OCI-LY1 (cell line): ENCODE measurements around the gene GRB2.

Experiments
- H2AFZ ChIP-seq: fragments of 200-600 bp; sonication (generic), shearing (Covaris generic); 2 replicates; pipeline ENCODE4 v1.6.0; 2014; ENCODE audit warnings: antibody characterized with exemption, mild to moderate bottlenecking, low read length
- H3F3A ChIP-seq: fragments of 200-600 bp; sonication (generic), shearing (Covaris generic); 2 replicates; pipeline ENCODE4 v1.6.0; 2014; ENCODE audit warnings: mild to moderate bottlenecking, antibody characterized with exemption, low read length, moderate library complexity; ENCODE audit not compliant: insufficient read depth
- H3K27ac ChIP-seq: fragments of 200-600 bp; sonication (generic); 2 replicates; pipeline ENCODE4 v1.5.1; 2014; ENCODE audit warnings: low read length, mixed run types, mild to moderate bottlenecking, low read depth; ENCODE audit not compliant: poor library complexity, severe bottlenecking
- H3K27me3 ChIP-seq: fragments of 200-600 bp; sonication (generic); 2 replicates; pipeline ENCODE4 v1.6.0; 2014; ENCODE audit warnings: antibody characterized with exemption, mild to moderate bottlenecking, low read length, moderate library complexity; ENCODE audit not compliant: insufficient read depth
- H3K36me3 ChIP-seq: fragments of 200-600 bp; sonication (generic); 2 replicates; pipeline ENCODE4 v1.6.1; 2014; ENCODE audit warnings: mild to moderate bottlenecking, antibody characterized with exemption, low read length, moderate library complexity, mixed read lengths; ENCODE audit not compliant: insufficient read depth
- H3K4me1 ChIP-seq: fragments of 200-600 bp; sonication (generic); 2 replicates; pipeline ENCODE4 v1.5.1; 2014; ENCODE audit warnings: mild to moderate bottlenecking, low read length, moderate library complexity; ENCODE audit not compliant: insufficient read depth, severe bottlenecking
- H3K4me2 ChIP-seq: fragments of 200-600 bp; sonication (generic), shearing (Covaris generic); 2 replicates; pipeline ENCODE4 v1.6.1; 2014; ENCODE audit warnings: low read length
- H3K4me3 ChIP-seq: fragments of 200-600 bp; sonication (generic); 2 replicates; pipeline ENCODE4 v1.5.1; 2014; ENCODE audit warnings: low read length, low read depth, mild to moderate bottlenecking, mixed read lengths; ENCODE audit not compliant: poor library complexity, severe bottlenecking
- H3K79me2 ChIP-seq: fragments of 200-600 bp; shearing (Covaris generic); 2 replicates; pipeline ENCODE4 v1.6.1; 2016; ENCODE audit warnings: mixed run types, low read length, mixed read lengths; ENCODE audit not compliant: insufficient read depth
- H3K9ac ChIP-seq: fragments of 200-600 bp; sonication (generic), shearing (Covaris generic); 2 replicates; pipeline ENCODE4 v1.6.1; 2014; ENCODE audit warnings: mild to moderate bottlenecking, low read length, mixed read lengths
- H3K9me2 ChIP-seq: fragments of 200-600 bp; sonication (generic), shearing (Covaris generic); 2 replicates; pipeline ENCODE4 v1.6.1; 2014; ENCODE audit warnings: low read depth, mild to moderate bottlenecking, low read length, mixed read lengths
- H3K9me3 ChIP-seq: fragments of 200-600 bp; shearing (Covaris generic); 2 replicates; pipeline ENCODE4 v1.6.1; 2014; ENCODE audit warnings: low read length, mixed read lengths
- H4K20me1 ChIP-seq: fragments of 200-600 bp; sonication (generic), shearing (Covaris generic); 2 replicates; pipeline ENCODE4 v1.6.0; 2016; ENCODE audit warnings: mild to moderate bottlenecking, low read length; ENCODE audit not compliant: insufficient read depth
- CTCF ChIP-seq: fragments of 200-600 bp; sonication (generic), shearing (Covaris generic); IDR thresholded peaks from 2 replicates; pipeline ENCODE4 v1.5.1; 2017; ENCODE audit warnings: mild to moderate bottlenecking, antibody characterized with exemption, low read length, moderate library complexity, mixed read lengths
- EZH2 ChIP-seq: fragments of 200-600 bp; sonication (generic), shearing (Covaris generic); IDR thresholded peaks from 2 replicates; pipeline ENCODE4 v1.8.0; 2017; ENCODE audit warnings: borderline replicate concordance, mixed run types, mild to moderate bottlenecking, antibody characterized with exemption, low read length, moderate library complexity, mixed read lengths

Gene GRB2

GRCh38 chr17:75397217-75397616 is 8.3 kb downstream of the GRB2 start:
- H2AFZ ChIP-seq, result no peak overlapping the region
- H3K79me2 ChIP-seq, result peaks cover 97% of the 10 kb centered on the region
- H3K9me3 ChIP-seq, result no peaks in the 10 kb centered on the region
- H3K9me2 ChIP-seq, result no peaks in the 10 kb centered on the region
- no peak for TF ChIP-seq CTCF
- no peak for TF ChIP-seq EZH2
- H3K27me3 ChIP-seq, result no peaks in the 10 kb centered on the region
- H3K4me2 ChIP-seq, result peak overlapping the region; percentile 98; the same call in 1 of the 2 replicates
- 0 out of 2 replicates have a peak overlapping the region, but pooled peaks have one; percentile 13 for H3K9ac ChIP-seq
- peaks cover 5% of the 10 kb centered on the region; the same call in 1 of the 2 replicates for H4K20me1 ChIP-seq
- H3K4me3 ChIP-seq, result no peak overlapping the region
- peaks cover 60% of the 10 kb centered on the region for H3K4me1 ChIP-seq
- peaks cover 23% of the 10 kb centered on the region for H3K36me3 ChIP-seq
- H3K27ac ChIP-seq, result peak overlapping the region; percentile 55
- no peaks in the 10 kb centered on the region for H3F3A ChIP-seq

- H3K4me3 ChIP-seq, result peak overlapping the region; percentile 11
- H3K9ac ChIP-seq, result peak overlapping the region; percentile 13; the same call in 1 of the 2 replicates
- peaks cover 97% of the 10 kb centered on the region for H3K79me2 ChIP-seq
- H2AFZ ChIP-seq, result no peak overlapping the region
- peaks cover 56% of the 10 kb centered on the region for H3K4me1 ChIP-seq
- no peaks in the 10 kb centered on the region for H3F3A ChIP-seq
- H3K27ac ChIP-seq, result peak overlapping the region; percentile 55
- TF ChIP-seq EZH2 (no peak), CTCF (no peak)
- H3K9me2 ChIP-seq, result no peaks in the 10 kb centered on the region
- peak overlapping the region; percentile 98 for H3K4me2 ChIP-seq
- no peaks in the 10 kb centered on the region for H3K9me3 ChIP-seq
- H3K27me3 ChIP-seq, result no peaks in the 10 kb centered on the region
- peaks cover 27% of the 10 kb centered on the region for H3K36me3 ChIP-seq
- H4K20me1 ChIP-seq, result peaks cover 7% of the 10 kb centered on the region; the same call in 1 of the 2 replicates
These were observed 8.7 kb downstream of the GRB2 start for GRCh38 chr17:75396796-75397195.

GRCh38 chr17:75396025-75396424 is 9.5 kb downstream of the GRB2 start:
- no peak overlapping the region; the same call in 1 of the 2 replicates for H3K9ac ChIP-seq
- H3K9me2 ChIP-seq, result no peaks in the 10 kb centered on the region
- peak overlapping the region; percentile 55 for H3K27ac ChIP-seq
- H3K9me3 ChIP-seq, result no peaks in the 10 kb centered on the region
- peak overlapping the region; percentile 98 for H3K4me2 ChIP-seq
- H3K4me3 ChIP-seq, result peak overlapping the region; percentile 11
- H3K4me1 ChIP-seq, result peaks cover 50% of the 10 kb centered on the region
- no peak overlapping the region for H2AFZ ChIP-seq
- H3K27me3 ChIP-seq, result no peaks in the 10 kb centered on the region
- H3K79me2 ChIP-seq, result peaks cover 97% of the 10 kb centered on the region
- TF ChIP-seq CTCF, result no peak
- no peak for TF ChIP-seq EZH2
- no peaks in the 10 kb centered on the region for H3F3A ChIP-seq
- peaks cover 34% of the 10 kb centered on the region for H3K36me3 ChIP-seq
- peaks cover 7% of the 10 kb centered on the region; the same call in 1 of the 2 replicates for H4K20me1 ChIP-seq
